BLaER1 (cell line): ENCODE data around the gene ABLIM2.

Experiments
- H3K27ac ChIP-seq: shearing (Covaris generic); formaldehyde crosslinking; 2 replicates; pipeline ENCODE4 v1.8.1; 2022
- H3K27me3 ChIP-seq: shearing (Covaris generic); formaldehyde crosslinking; 2 replicates; pipeline ENCODE4 v1.8.1; 2022
- H3K36me3 ChIP-seq: shearing (Covaris generic); formaldehyde crosslinking; 2 replicates; pipeline ENCODE4 v1.8.1; 2022
- H3K4me1 ChIP-seq: shearing (Covaris generic); formaldehyde crosslinking; 2 replicates; pipeline ENCODE4 v1.8.1; 2022
- H3K4me2 ChIP-seq: shearing (Covaris generic); formaldehyde crosslinking; 2 replicates; pipeline ENCODE4 v1.8.1; 2022
- H3K4me3 ChIP-seq: shearing (Covaris generic); formaldehyde crosslinking; 2 replicates; pipeline ENCODE4 v1.8.1; 2022
- H3K9ac ChIP-seq: shearing (Covaris generic); formaldehyde crosslinking; 2 replicates; pipeline ENCODE4 v1.8.1; 2022
- H3K9me3 ChIP-seq: shearing (Covaris generic); formaldehyde crosslinking; 2 replicates; pipeline ENCODE4 v1.8.1; 2022
- H4K20me1 ChIP-seq: shearing (Covaris generic); formaldehyde crosslinking; 2 replicates; pipeline ENCODE4 v1.8.1; 2022
- Cebpa-rat ChIP-seq: shearing (Covaris generic); IDR thresholded peaks from 2 replicates; pipeline ENCODE4 v1.8.1; 2022

The ABLIM2 gene

DNA sequence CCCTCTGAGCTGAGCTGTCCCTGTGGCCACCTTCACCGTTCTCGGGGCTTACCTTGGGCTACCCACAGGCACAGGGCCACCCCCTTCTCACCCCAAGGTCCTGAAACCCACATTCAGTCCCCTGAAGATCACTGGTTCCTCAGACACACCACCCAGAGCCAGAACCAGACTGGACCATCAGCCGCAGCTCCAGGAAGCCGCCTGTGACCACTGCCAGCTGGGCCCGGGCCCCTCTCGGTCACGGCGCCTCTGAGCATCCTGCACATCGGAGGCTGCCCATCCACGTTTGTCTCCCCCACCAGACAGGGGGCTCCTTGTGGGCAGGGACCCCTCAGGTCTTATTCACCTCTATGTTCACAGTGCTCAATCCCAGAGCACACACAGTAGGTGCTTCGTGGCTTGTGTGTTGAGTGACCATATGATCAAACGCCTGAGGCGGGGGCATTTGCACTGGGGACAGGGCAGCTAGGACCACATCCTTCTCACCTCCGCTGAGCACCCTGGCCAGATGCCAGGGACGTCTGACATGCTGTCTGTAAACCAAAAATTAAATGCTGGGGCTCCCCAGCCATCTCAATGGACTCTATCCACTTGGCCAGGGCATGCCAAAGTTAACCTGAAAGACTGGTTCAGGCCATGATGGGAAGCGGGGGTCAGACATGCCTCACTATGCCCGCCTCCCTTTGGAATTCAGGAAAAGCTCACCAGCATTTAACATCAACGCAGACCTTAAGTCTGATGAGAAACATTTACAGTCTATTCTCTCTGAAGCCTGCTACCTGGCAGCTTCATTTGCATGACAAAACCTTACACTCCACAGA, 109.5 kb downstream of the ABLIM2 start:
- Histone ChIP-seq H3K4me3 (no peak overlapping the region), H3K4me1 (peaks cover 100% of the 10 kb centered on the region), H3K27ac (no peak overlapping the region), H3K27me3 (no peaks in the 10 kb centered on the region), H4K20me1 (no peaks in the 10 kb centered on the region), H3K9me3 (no peaks in the 10 kb centered on the region), H3K36me3 (no peaks in the 10 kb centered on the region), H3K9ac (no peak overlapping the region), H3K4me2 (peak overlapping the region; percentile 96)
- no peak for TF ChIP-seq Cebpa-rat

DNA sequence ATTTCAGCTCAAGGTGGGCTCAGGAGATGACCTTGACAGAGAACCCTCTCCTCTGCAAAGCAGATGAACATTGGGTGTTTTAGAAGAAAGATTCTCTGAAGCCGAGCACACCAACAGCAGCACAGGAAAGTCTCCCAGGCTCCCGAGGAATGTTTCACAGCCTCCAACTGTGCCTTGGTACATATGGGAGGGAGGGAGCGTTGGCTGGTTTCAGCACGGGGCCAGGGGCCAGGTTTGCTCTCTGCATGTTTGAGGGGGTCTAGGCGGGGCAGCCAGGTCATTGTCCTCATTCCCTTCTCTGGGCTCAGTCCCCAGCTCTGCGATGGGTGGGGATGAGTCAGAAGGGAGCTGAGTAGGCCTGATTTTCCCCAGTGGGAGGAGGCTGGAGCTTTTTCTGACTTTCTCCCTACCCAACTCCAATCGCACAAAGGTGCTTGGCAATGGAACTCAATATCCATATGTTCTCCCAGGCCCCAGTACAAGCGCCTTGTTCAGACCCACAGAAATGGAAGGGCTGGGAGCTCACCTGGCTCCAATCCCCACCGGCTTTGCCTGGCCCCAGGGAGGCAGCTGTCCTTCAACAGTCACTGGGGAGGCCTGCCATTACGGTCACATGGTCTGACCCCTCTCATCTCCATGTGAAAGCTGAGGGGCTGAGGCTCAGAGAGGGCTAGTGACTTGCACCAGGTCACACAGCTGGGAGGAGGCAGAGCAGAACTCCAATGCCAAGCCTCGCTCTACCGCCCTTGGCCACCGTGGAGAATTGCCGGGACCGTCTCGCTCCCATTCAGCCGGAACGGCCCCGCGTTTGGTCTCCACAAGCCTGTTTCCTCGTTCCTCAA, 110.6 kb downstream of the ABLIM2 start:
- peaks cover 100% of the 10 kb centered on the region for H3K4me1 ChIP-seq
- H3K27ac ChIP-seq: no peak overlapping the region
- H3K36me3 ChIP-seq: no peaks in the 10 kb centered on the region
- H3K9ac ChIP-seq: no peak overlapping the region
- H4K20me1 ChIP-seq: no peaks in the 10 kb centered on the region
- no peak overlapping the region for H3K4me3 ChIP-seq
- no peaks in the 10 kb centered on the region for H3K27me3 ChIP-seq
- H3K9me3 ChIP-seq: no peaks in the 10 kb centered on the region
- no peak for TF ChIP-seq Cebpa-rat
- peak overlapping the region; percentile 96 for H3K4me2 ChIP-seq

DNA sequence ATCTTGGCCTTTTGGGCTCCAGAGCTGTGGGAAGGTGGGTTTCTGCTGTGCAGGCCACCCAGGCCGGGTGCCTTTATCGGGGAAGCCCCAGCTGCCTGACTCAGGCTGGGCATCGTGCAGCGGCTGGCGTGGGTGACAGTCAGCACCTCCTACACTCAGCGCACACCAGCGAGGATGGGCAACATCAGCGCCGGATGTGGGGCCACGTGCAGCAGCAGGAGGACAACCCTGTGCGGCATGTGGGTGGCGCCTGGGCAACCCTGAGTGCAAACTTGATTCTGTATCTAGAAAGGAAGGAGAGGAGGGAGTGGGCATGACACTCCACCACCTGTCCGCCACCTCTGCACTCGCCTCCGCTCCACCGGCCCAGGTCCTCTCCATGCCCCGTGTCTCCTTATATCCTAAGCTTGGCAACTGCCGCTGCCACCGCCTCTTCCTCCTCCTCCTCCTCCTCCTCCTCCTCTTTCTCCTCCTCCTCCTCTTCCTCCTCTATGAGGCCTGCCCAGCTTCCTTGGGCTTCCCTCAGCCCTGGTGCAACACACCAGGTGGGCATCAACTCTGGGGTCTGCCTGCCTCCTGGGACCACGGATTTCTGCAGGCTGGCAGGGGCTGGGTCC, 111.6 kb downstream of the ABLIM2 start:
- Histone ChIP-seq H3K27me3 (no peaks in the 10 kb centered on the region), H3K4me3 (no peak overlapping the region), H4K20me1 (no peaks in the 10 kb centered on the region), H3K36me3 (no peaks in the 10 kb centered on the region), H3K9me3 (no peaks in the 10 kb centered on the region), H3K4me2 (peak overlapping the region; percentile 96), H3K27ac (no peak overlapping the region), H3K4me1 (peaks cover 100% of the 10 kb centered on the region), H3K9ac (no peak overlapping the region)
- TF ChIP-seq Cebpa-rat: no peak

DNA sequence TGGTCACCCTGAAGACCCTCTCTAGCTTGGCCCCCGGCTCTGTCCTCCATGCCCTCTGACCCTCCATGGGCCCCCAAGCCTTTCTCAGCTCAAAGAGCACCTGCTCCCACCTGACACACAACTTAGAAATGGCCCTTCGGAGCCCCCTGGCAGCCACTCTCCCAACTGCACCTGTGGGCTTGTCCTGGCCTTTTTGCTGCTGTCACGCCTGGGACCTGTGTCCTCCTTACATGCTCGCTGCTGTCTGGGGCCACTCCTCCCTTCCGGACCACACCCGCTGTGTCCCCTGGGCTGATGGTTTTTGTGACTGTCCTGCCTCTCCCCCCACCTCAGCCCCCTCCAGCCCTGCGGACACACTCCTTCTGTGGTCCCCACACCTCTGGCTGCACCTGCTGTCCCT, 112.7 kb downstream of the ABLIM2 start:
- peak overlapping the region; percentile 30; the same call in 1 of the 2 replicates for H3K27ac ChIP-seq
- H3K4me1 ChIP-seq: peaks cover 100% of the 10 kb centered on the region
- peak overlapping the region; percentile 96 for H3K4me2 ChIP-seq
- H3K27me3 ChIP-seq: no peaks in the 10 kb centered on the region
- no peaks in the 10 kb centered on the region for H3K9me3 ChIP-seq
- TF ChIP-seq Cebpa-rat: no peak
- no peak overlapping the region for H3K9ac ChIP-seq
- peaks cover 1% of the 10 kb centered on the region; the same call in 1 of the 2 replicates for H4K20me1 ChIP-seq
- no peak overlapping the region for H3K4me3 ChIP-seq
- H3K36me3 ChIP-seq: no peaks in the 10 kb centered on the region

DNA sequence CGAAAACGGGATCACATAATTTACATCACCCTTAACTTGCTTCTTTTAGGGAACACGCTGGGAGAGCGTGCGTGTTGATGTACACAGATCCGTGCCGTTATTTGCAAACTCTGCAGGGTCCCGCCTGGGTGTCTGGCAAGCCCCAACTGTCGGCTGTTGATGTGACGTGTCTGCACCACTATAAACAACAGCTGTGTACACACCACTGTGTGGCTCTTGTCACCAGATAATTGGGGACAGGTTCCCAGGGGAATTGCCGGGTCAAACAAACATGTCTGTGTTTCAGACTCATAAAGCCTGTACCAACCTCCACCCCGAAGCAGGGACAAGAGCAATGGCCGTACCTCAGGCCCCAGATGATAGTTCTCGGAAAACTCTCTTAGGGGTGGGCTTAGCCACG, 113.9 kb downstream of the ABLIM2 start:
- TF ChIP-seq Cebpa-rat: no peak
- 0 out of 2 replicates have a peak overlapping the region, but pooled peaks have one; percentile 2 for H3K4me3 ChIP-seq
- H3K36me3 ChIP-seq: no peaks in the 10 kb centered on the region
- no peaks in the 10 kb centered on the region for H3K9me3 ChIP-seq
- peaks cover 6% of the 10 kb centered on the region; the same call in 1 of the 2 replicates for H4K20me1 ChIP-seq
- peak overlapping the region; percentile 47 for H3K27ac ChIP-seq
- H3K27me3 ChIP-seq: no peaks in the 10 kb centered on the region
- peak overlapping the region; percentile 55; the same call in 1 of the 2 replicates for H3K9ac ChIP-seq
- H3K4me1 ChIP-seq: peaks cover 100% of the 10 kb centered on the region
- H3K4me2 ChIP-seq: peak overlapping the region; percentile 96

DNA sequence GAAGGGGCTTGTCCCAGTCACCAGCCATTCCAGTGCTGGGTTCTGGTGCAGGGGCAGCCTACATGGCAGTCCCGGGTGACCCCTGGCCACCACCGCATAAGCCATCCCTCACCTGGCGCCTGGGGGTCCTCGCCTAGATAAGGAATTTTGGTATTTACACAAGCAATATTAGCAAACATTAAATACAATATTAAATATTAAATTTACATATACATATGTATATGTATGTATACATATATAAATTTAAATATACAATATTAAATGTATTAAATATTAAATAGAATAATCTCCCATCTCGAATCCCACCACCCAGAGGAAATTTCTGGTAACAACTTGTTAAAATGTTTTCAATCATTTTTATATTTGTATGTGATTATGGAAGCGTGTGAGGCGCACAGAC, 114.4 kb downstream of the ABLIM2 start:
- peak overlapping the region; percentile 96 for H3K4me2 ChIP-seq
- no peaks in the 10 kb centered on the region for H3K9me3 ChIP-seq
- 0 out of 2 replicates have a peak overlapping the region, but pooled peaks have one; percentile 2 for H3K4me3 ChIP-seq
- TF ChIP-seq Cebpa-rat: no peak
- H3K36me3 ChIP-seq: no peaks in the 10 kb centered on the region
- H3K4me1 ChIP-seq: peaks cover 100% of the 10 kb centered on the region
- H3K9ac ChIP-seq: peak overlapping the region; percentile 59; the same call in 1 of the 2 replicates
- H4K20me1 ChIP-seq: peaks cover 6% of the 10 kb centered on the region; the same call in 1 of the 2 replicates
- no peaks in the 10 kb centered on the region for H3K27me3 ChIP-seq
- peak overlapping the region; percentile 62 for H3K27ac ChIP-seq

DNA sequence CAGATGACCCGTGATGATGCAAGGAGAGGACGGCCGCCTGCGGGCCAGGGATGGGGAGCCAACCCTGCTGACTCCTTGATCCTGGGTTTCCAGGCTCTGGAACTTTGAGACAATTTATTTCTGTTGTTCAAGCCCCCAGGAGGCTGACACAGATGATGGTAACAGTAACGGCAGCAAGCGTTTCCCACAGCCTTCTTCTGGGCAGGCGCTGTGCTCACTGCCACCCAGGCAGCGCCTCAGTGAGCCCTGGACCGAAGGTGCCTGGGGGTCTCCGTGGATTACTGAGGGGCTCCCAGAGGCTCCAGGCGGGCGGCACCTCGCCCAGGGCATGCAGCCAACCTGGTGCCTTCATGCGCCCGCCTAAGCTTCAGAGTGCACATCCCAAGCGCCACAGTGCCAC, 115.0 kb downstream of the ABLIM2 start:
- no peak for TF ChIP-seq Cebpa-rat
- Histone ChIP-seq H3K4me1 (peaks cover 100% of the 10 kb centered on the region), H3K36me3 (no peaks in the 10 kb centered on the region), H3K27me3 (no peaks in the 10 kb centered on the region), H3K4me2 (peak overlapping the region; percentile 96), H3K27ac (peak overlapping the region; percentile 62), H3K9me3 (no peaks in the 10 kb centered on the region), H3K9ac (peak overlapping the region; percentile 59; the same call in 1 of the 2 replicates), H3K4me3 (no peak overlapping the region), H4K20me1 (peaks cover 6% of the 10 kb centered on the region; the same call in 1 of the 2 replicates)

DNA sequence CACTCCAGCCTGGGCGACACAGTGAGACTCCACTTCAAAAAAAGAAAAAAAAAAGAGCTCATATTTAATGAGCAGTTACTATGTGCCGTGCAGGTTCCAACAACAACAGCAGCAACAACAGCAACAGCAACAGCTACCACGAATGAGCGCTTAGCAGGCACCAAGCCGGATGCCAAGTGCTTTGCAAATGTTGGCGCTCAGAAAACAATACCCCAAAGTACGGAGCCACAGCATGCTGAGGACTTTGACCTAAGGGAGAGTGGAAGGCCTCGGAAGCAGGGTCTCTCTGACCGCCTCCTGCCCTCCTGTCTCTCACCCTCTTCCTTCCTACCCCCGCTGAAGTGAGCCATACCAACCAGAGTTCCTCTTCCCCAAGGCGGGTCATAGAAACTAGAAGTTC, 116.7 kb downstream of the ABLIM2 start:
- H3K9ac ChIP-seq: no peak overlapping the region
- H3K4me2 ChIP-seq: peak overlapping the region; percentile 96
- peaks cover 100% of the 10 kb centered on the region for H3K4me1 ChIP-seq
- TF ChIP-seq Cebpa-rat: no peak
- H3K36me3 ChIP-seq: no peaks in the 10 kb centered on the region
- peaks cover 18% of the 10 kb centered on the region for H4K20me1 ChIP-seq
- H3K4me3 ChIP-seq: no peak overlapping the region
- H3K9me3 ChIP-seq: no peaks in the 10 kb centered on the region
- H3K27me3 ChIP-seq: 0 out of 2 replicates have a peak, but pooled peaks cover 8% of the 10 kb centered on the region
- peak overlapping the region; percentile 64 for H3K27ac ChIP-seq

DNA sequence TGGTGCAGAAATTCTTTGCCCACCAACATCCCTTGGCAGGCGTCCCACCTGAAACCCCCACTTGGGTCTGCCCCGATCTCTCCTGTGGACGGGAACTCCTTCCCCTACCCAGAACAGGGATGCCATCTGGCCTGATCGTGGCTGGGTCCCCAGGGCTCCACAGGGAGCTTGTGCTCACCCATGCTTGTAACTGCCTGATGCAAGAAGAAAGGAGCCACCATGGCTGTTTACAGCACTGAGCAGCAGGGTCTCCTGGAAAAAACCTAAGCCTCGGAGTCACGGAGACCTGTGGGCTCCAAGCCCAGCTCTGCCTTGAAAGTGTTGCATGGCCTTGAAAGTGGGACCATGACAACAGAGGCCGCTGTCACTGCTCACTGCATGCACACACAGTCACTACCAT, 117.4 kb downstream of the ABLIM2 start:
- H3K27me3 ChIP-seq: 0 out of 2 replicates have a peak, but pooled peaks cover 8% of the 10 kb centered on the region
- no peaks in the 10 kb centered on the region for H3K9me3 ChIP-seq
- H3K36me3 ChIP-seq: no peaks in the 10 kb centered on the region
- H3K4me3 ChIP-seq: no peak overlapping the region
- H4K20me1 ChIP-seq: peaks cover 23% of the 10 kb centered on the region
- no peak overlapping the region for H3K9ac ChIP-seq
- peaks cover 100% of the 10 kb centered on the region for H3K4me1 ChIP-seq
- TF ChIP-seq Cebpa-rat: no peak; the same call in 1 of the 2 replicates
- peak overlapping the region; percentile 64 for H3K27ac ChIP-seq
- H3K4me2 ChIP-seq: peak overlapping the region; percentile 96
